ENCODE measurements around the gene RAB11B. TPM values are rescaled to one million over a fixed set of nuclear protein-coding genes. Genes with fewer than 3 reads are reported as not detected.

Gene RAB11B
- total and polyA plus RNA-seq, 2 of the 13 experiments (the other 11 are each of a cell fraction or from before 2014, with no cell fraction given): 6.0 to 28.4 TPM

DNA sequence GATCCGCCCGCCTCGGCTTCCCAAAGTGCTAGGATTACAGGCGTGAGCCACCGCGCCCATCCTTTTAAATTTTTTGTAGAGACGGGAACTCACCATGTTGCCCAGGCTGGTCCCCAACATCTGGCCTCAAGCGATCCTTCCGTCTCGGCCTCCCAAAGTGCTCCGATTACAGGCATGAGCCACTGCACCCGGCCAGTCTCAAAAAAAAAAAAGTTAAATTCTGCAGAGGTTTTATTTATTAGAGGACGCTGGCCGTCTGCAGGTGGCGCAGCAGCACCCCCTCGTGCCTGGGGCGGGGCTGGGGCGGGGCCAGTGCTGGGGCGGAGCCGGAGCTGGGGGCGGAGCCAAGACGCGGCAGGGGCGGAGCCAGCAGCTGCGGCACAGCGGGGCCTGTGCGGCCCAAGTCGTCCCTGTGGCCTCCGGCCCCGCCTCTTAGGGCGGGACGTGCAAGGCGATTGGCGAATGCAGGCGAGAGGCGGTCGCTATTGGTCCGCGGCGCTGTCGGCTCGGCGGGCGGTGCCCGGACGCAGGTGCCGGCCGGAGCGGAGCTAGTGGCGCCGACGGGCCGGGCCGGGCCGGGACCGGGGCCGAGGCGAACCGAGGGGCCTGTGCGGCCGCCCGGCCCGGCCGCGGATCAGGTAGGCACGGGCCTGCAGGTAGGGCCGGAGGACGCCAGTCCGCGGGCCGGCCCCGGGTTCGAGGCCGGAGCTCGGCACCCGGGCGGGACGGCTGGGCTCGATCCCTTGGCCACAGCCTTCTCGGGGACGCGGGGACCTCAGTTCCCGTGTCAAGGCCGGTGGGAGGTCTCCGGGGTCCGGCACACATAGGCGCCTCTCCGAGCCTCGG is 22.8 kb downstream of the RAB11B start, which contains the start of gene MARCHF2 (continued):
- TF ChIP-seq XRCC5 (optimal IDR thresholded peaks at IDR 0.05; ENCODE audit: low read length) (peak; percentile 12), NR1H2 (CRISPR knock-in tag; IDR thresholded peaks at IDR 0.05; ENCODE audit: borderline replicate concordance, low read depth) (no peak), ZNF563 (CRISPR knock-in tag; IDR thresholded peaks at IDR 0.05) (0 out of 2 replicates have a peak, but pooled peaks have one; percentile 34), CHD2 (IDR thresholded peaks at IDR 0.05; ENCODE audit: low read depth, low read length) (no peak; the same call in 1 of the 2 replicates), ZMYM4 (CRISPR knock-in tag; IDR thresholded peaks at IDR 0.05) (0 out of 2 replicates have a peak, but pooled peaks have one; percentile 22), ZNF615 (CRISPR knock-in tag; IDR thresholded peaks at IDR 0.05; ENCODE audit: borderline replicate concordance) (no peak), MZF1 (CRISPR knock-in tag; IDR thresholded peaks at IDR 0.05; ENCODE audit: borderline replicate concordance) (no peak), ZNF589 (CRISPR knock-in tag; conservative IDR thresholded peaks at IDR 0.05) (no peak), FOXP1 (IDR thresholded peaks at IDR 0.05) (no peak), FOXP1 (CRISPR knock-in tag; IDR thresholded peaks at IDR 0.05) (no peak), ZNF788 (CRISPR knock-in tag; IDR thresholded peaks at IDR 0.05; ENCODE audit: borderline replicate concordance) (peak; percentile 49; the same call in 1 of the 2 replicates), SMARCE1 (IDR thresholded peaks at IDR 0.05; ENCODE audit: borderline replicate concordance) (no peak), ZNF142 (CRISPR knock-in tag; IDR thresholded peaks at IDR 0.05) (no peak), RFX5 (IDR thresholded peaks at IDR 0.05; ENCODE audit: low read depth, low read length) (peak; percentile 36; the same call in 1 of the 2 replicates), POLR2A (IDR thresholded peaks at IDR 0.05; ENCODE audit: insufficient read depth in 1 of 2, low read depth in 2 of 2, low read length in 2 of 2) (peak in 1 of 2 experiments; percentile 28; a peak in 1 of 4 replicates), ZNF737 (CRISPR knock-in tag; IDR thresholded peaks at IDR 0.05; ENCODE audit: borderline replicate concordance) (no peak), PHF21A (CRISPR knock-in tag; IDR thresholded peaks at IDR 0.05) (0 out of 2 replicates have a peak, but pooled peaks have one; percentile 32)
- TF ChIP-seq, protein P1, sequence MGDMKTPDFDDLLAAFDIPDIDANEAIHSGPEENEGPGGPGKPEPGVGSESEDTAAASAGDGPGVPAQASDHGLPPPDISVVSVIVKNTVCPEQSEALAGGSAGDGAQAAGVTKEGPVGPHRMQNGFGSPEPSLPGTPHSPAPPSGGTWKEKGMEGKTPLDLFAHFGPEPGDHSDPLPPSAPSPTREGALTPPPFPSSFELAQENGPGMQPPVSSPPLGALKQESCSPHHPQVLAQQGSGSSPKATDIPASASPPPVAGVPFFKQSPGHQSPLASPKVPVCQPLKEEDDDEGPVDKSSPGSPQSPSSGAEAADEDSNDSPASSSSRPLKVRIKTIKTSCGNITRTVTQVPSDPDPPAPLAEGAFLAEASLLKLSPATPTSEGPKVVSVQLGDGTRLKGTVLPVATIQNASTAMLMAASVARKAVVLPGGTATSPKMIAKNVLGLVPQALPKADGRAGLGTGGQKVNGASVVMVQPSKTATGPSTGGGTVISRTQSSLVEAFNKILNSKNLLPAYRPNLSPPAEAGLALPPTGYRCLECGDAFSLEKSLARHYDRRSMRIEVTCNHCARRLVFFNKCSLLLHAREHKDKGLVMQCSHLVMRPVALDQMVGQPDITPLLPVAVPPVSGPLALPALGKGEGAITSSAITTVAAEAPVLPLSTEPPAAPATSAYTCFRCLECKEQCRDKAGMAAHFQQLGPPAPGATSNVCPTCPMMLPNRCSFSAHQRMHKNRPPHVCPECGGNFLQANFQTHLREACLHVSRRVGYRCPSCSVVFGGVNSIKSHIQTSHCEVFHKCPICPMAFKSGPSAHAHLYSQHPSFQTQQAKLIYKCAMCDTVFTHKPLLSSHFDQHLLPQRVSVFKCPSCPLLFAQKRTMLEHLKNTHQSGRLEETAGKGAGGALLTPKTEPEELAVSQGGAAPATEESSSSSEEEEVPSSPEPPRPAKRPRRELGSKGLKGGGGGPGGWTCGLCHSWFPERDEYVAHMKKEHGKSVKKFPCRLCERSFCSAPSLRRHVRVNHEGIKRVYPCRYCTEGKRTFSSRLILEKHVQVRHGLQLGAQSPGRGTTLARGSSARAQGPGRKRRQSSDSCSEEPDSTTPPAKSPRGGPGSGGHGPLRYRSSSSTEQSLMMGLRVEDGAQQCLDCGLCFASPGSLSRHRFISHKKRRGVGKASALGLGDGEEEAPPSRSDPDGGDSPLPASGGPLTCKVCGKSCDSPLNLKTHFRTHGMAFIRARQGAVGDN (CRISPR knock-in tag; IDR thresholded peaks at IDR 0.05): peak; percentile 62
